Cardiac muscle cell (in vitro differentiated cells and primary cell): ENCODE measurements around the gene OCSTAMP. TPM values are rescaled to one million over a fixed set of nuclear protein-coding genes. Genes with fewer than 3 reads are reported as not detected.
A peak's percentile ranks its signal among the peaks of the same experiment; 100 is the strongest.

Experiments
- DNase-seq, 2 donors: peaks; one replicate each; pipeline versions ENCODE4 v3.0.0 to v3.0.0-alpha.2; 2010 to 2017; ENCODE audit warnings: low read depth in 1 of 2, low spot score in 1 of 2
- H3K27ac ChIP-seq: fragments of 200-600 bp; sonication (generic); 2 replicates; pipeline ENCODE4 v1.5.1; 2016
- H3K27me3 ChIP-seq: fragments of 200-600 bp; sonication (generic); 2 replicates; pipeline ENCODE4 v1.6.0; 2016; ENCODE audit warnings: control low read depth
- H3K36me3 ChIP-seq: fragments of 200-600 bp; sonication (generic); 2 replicates; pipeline ENCODE4 v1.5.1; 2016; ENCODE audit warnings: control low read depth
- H3K4me1 ChIP-seq: fragments of 200-600 bp; sonication (generic); 2 replicates; pipeline ENCODE4 v1.8.1; 2017; ENCODE audit warnings: low read depth, mild to moderate bottlenecking, mixed run types
- H3K4me3 ChIP-seq: fragments of 200-600 bp; sonication (generic); 2 replicates; pipeline ENCODE4 v1.5.1; 2016; ENCODE audit warnings: mild to moderate bottlenecking
- H3K9me3 ChIP-seq: fragments of 200-600 bp; sonication (generic); 2 replicates; pipeline ENCODE4 v1.5.1; 2017; ENCODE audit warnings: low read depth, mild to moderate bottlenecking, control low read depth
- CTCF ChIP-seq: IDR thresholded peaks from 2 replicates; pipeline ENCODE4 v1.5.1; 2012; ENCODE audit warnings: low read depth, mild to moderate bottlenecking, low read length
- polyA plus RNA-seq: library from polyadenylated mRNA; unstranded; fragments of >200 nt; fragmentation: Nextera tagmentation; extraction: Ambion mirVana; gene quantifications from 2 replicates; pipeline ENCODE4 v1.2.1, GENCODE V29; 2016
- total RNA-seq: library from RNA; depleted of rRNA; stranded (reverse); fragments of >200 nt; gene quantifications from 2 replicates; pipeline ENCODE4 v1.2.3, GENCODE V29; 2016

The OCSTAMP gene
- total and polyA plus RNA-seq, 2 experiments from 2014 or later: not detected

GRCh38 chr20:46546298-46546697 is 4.2 kb downstream of the OCSTAMP start:
- H3K27me3 ChIP-seq: no peaks in the 10 kb centered on the region
- H3K4me1 ChIP-seq: no peaks in the 10 kb centered on the region
- no peak for TF ChIP-seq CTCF
- no peak overlapping the region for H3K27ac ChIP-seq
- no peak overlapping the region for H3K4me3 ChIP-seq
- no peak for DNase-seq
- H3K9me3 ChIP-seq: no peaks in the 10 kb centered on the region
- no peaks in the 10 kb centered on the region for H3K36me3 ChIP-seq

DNA sequence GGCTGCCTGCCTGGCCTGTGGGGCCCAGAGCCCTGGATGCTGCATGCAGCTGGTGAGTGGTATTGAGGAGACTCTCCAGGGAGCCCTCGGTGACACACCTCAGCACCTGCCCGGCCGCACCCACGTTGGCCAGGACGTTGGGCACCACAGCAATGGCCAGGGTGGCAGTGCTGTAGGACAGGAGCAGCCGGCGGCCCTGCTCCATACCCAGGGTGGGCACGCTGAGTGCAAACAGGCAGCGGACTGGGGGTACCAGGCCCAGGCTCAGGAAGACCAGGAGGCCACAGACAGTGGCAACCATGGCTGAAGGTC is 4.7 kb downstream of the OCSTAMP start:
- no peaks in the 10 kb centered on the region for H3K9me3 ChIP-seq
- no peak overlapping the region for H3K4me3 ChIP-seq
- H3K36me3 ChIP-seq: no peaks in the 10 kb centered on the region
- DNase-seq: no peak
- H3K27me3 ChIP-seq: no peaks in the 10 kb centered on the region
- no peak overlapping the region for H3K27ac ChIP-seq
- no peaks in the 10 kb centered on the region for H3K4me1 ChIP-seq
- TF ChIP-seq CTCF: no peak

DNA sequence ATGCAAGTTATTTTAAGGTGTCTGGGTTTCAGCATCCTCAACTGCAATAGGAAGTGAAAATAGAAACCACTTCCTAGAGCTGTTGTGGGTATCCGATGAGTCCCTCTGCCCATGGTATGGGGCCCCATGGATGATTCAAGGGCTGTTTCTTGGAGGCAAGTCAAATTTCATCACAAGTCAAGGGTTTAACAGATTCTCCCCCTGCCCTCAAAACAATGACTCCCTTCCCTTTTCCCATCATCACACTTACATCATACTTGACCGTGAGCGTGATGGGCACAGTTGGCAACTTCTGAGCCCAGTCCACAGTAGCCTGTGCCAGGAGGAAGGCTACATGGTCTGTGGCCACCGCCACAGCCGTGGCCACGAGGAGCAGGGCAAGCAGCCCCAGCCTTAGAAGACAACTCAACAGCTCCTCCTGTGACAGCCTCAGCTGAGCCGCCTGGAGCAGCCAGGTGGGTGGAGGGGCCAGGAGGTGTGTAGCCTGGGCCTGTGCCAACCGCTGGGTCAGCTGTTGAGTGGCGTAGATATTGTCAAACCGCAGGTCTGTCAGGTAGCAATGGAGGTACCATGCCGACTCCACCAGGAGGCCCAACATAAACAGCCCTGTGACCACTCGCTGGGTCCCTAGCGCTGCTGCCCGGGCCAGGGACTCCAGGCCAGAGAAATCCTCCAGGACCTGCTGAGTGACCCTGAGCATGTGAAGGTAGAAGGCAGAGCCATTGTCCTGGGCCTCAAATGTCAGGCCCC is 5.2 kb downstream of the OCSTAMP start:
- Histone ChIP-seq H3K4me3 (no peak overlapping the region), H3K36me3 (no peaks in the 10 kb centered on the region), H3K27me3 (no peaks in the 10 kb centered on the region), H3K27ac (no peak overlapping the region), H3K9me3 (no peaks in the 10 kb centered on the region), H3K4me1 (no peaks in the 10 kb centered on the region)
- TF ChIP-seq CTCF: no peak
- DNase-seq: peak in 1 of 2 donors; percentile 59

- Histone ChIP-seq H3K4me1 (no peaks in the 10 kb centered on the region), H3K27ac (no peak overlapping the region), H3K9me3 (no peaks in the 10 kb centered on the region), H3K36me3 (no peaks in the 10 kb centered on the region), H3K27me3 (no peaks in the 10 kb centered on the region), H3K4me3 (no peak overlapping the region)
- peak in 1 of 2 donors; percentile 38 for DNase-seq
- no peak for TF ChIP-seq CTCF
These were observed 5.9 kb downstream of the OCSTAMP start for GRCh38 chr20:46544576-46544975.

- H3K4me1 ChIP-seq: no peaks in the 10 kb centered on the region
- H3K36me3 ChIP-seq: no peaks in the 10 kb centered on the region
- H3K27ac ChIP-seq: no peak overlapping the region
- H3K27me3 ChIP-seq: no peaks in the 10 kb centered on the region
- no peak for DNase-seq
- no peaks in the 10 kb centered on the region for H3K9me3 ChIP-seq
- TF ChIP-seq CTCF: no peak
- H3K4me3 ChIP-seq: no peak overlapping the region
These were observed 6.5 kb downstream of the OCSTAMP start for GRCh38 chr20:46543959-46544358.
